HepG2 (cell line): ENCODE data around the gene SOST. TPM values are rescaled to one million over a fixed set of nuclear protein-coding genes. Genes with fewer than 3 reads are reported as not detected.

ENCODE experiments used
- ARHGAP35 ChIP-seq: sonication (generic); formaldehyde crosslinking; IDR thresholded peaks from 2 replicates; pipeline ENCODE4 v1.9.0; 2022; ENCODE audit warnings: mild to moderate bottlenecking, inconsistent platforms, moderate library complexity, missing genetic modification reagents, borderline replicate concordance
- ARNT ChIP-seq: fragments of 450-650 bp; IDR thresholded peaks from 2 replicates; pipeline ENCODE4 v1.6.1; 2017
- ATF7-NPFF ChIP-seq: sonication (generic); formaldehyde crosslinking; IDR thresholded peaks from 2 replicates; pipeline ENCODE4 v1.8.1; 2023; ENCODE audit warnings: mild to moderate bottlenecking, low read depth, missing genetic modification reagents, moderate library complexity
- KLF15 ChIP-seq: sonication (generic); formaldehyde crosslinking; IDR thresholded peaks from 2 replicates; pipeline ENCODE4 v1.8.1; 2023; ENCODE audit warnings: borderline replicate concordance, mild to moderate bottlenecking, inconsistent platforms, missing genetic modification reagents, mixed read lengths
- LCORL ChIP-seq, 2 experiments: fragments of 450-650 bp in 1 of 2; sonication (generic) in 1 of 2; formaldehyde crosslinking in 1 of 2; IDR thresholded peaks; 2 replicates each; pipeline versions ENCODE4 v1.5.0 to v1.6.1; 2017 to 2020; ENCODE audit warnings: antibody characterized with exemption in 1 of 2, missing genetic modification reagents in 1 of 2
- NR2C2 ChIP-seq: sonication (generic); formaldehyde crosslinking; IDR thresholded peaks from 2 replicates; pipeline ENCODE4 v1.4.0; 2020; ENCODE audit warnings: missing genetic modification reagents, mild to moderate bottlenecking, moderate library complexity, borderline replicate concordance
- SATB2 ChIP-seq: sonication (generic); formaldehyde crosslinking; IDR thresholded peaks from 2 replicates; pipeline ENCODE4 v1.5.0; 2020; ENCODE audit warnings: missing genetic modification reagents
- SNRNP70 ChIP-seq: fragments of 200-400 bp; formaldehyde crosslinking; IDR thresholded peaks from 2 replicates; pipeline ENCODE4 v1.6.1; 2017; ENCODE audit warnings: mild to moderate bottlenecking, low read depth, low read length, moderate library complexity
- SP1 ChIP-seq, 2 experiments: fragments of 450-650 bp in 1 of 2; sonication (generic) in 1 of 2; formaldehyde crosslinking in 1 of 2; IDR thresholded peaks; 2 replicates each; pipeline versions ENCODE4 v1.4.0 to v1.6.1; 2016 to 2020; ENCODE audit warnings: missing genetic modification reagents in 1 of 2
- WIZ ChIP-seq: sonication (generic); formaldehyde crosslinking; IDR thresholded peaks from 2 replicates; pipeline ENCODE4 v1.5.1; 2020; ENCODE audit warnings: mild to moderate bottlenecking, missing genetic modification reagents
- YEATS2 ChIP-seq: sonication (generic); formaldehyde crosslinking; IDR thresholded peaks from 2 replicates; pipeline ENCODE4 v1.4.0; 2020; ENCODE audit warnings: missing genetic modification reagents, borderline replicate concordance
- ZBTB33 ChIP-seq: sonication (generic); formaldehyde crosslinking; IDR thresholded peaks from 2 replicates; pipeline ENCODE4 v1.4.0; 2020; ENCODE audit warnings: missing genetic modification reagents
- ZFX ChIP-seq: sonication (generic); formaldehyde crosslinking; IDR thresholded peaks from 2 replicates; pipeline ENCODE4 v1.4.0; 2020; ENCODE audit warnings: mild to moderate bottlenecking, low read depth, missing genetic modification reagents, moderate library complexity
- ZFYVE20 ChIP-seq: sonication (generic); formaldehyde crosslinking; IDR thresholded peaks from 2 replicates; pipeline ENCODE4 v1.8.0; 2023; ENCODE audit warnings: low read depth, mild to moderate bottlenecking, moderate library complexity, missing genetic modification reagents, borderline replicate concordance
- ZNF557 ChIP-seq: sonication (generic); formaldehyde crosslinking; IDR thresholded peaks from 2 replicates; pipeline ENCODE4 v1.4.0; 2020; ENCODE audit warnings: missing genetic modification reagents
- ZNF567 ChIP-seq: sonication (generic); formaldehyde crosslinking; IDR thresholded peaks from 2 replicates; pipeline ENCODE4 v1.8.1; 2023; ENCODE audit warnings: mild to moderate bottlenecking, missing genetic modification reagents, borderline replicate concordance
- polyA plus RNA-seq, 8 experiments: library from polyadenylated mRNA; depleted of rRNA in 3 of 8; stranded (reverse) in 7 of 8; unstranded in 1 of 8; fragments of >200 nt; fragmentation: Illumina TruSeq in 4 of 8; extraction: Trizol in 4 of 8; gene quantifications; 2 replicates each; pipeline versions ENCODE4 v1.2.1 to v1.2.3, GENCODE V29; 2011 to 2016; ENCODE audit warnings: low read depth in 4 of 8, missing spikeins in 1 of 8, mixed read lengths in 1 of 8; ENCODE audit not compliant: insufficient read depth in 1 of 8
- total RNA-seq, 5 experiments: library from RNA; depleted of rRNA; stranded (reverse); fragments of >200 nt; fragmentation: Illumina TruSeq; extraction: Trizol; gene quantifications; 2 replicates each; pipeline ENCODE4 v1.2.3, GENCODE V29; 2016; ENCODE audit warnings: low read depth in 1 of 5

The SOST gene
- total and polyA plus RNA-seq, 2 of the 13 experiments (the other 11 are each of a cell fraction or from before 2014, with no cell fraction given): not detected

- no peak for TF ChIP-seq SATB2 (CRISPR knock-in tag)
- TF ChIP-seq KLF15 (CRISPR knock-in tag): no peak
- no peak for TF ChIP-seq ARHGAP35 (CRISPR knock-in tag)
- TF ChIP-seq LCORL (IDR thresholded peaks at IDR 0.05): peak; percentile 82; the same call in 1 of the 2 replicates
- TF ChIP-seq LCORL (CRISPR knock-in tag; IDR thresholded peaks at IDR 0.05): peak; percentile 66; the same call in 1 of the 2 replicates
- no peak for TF ChIP-seq ZFYVE20 (CRISPR knock-in tag)
- TF ChIP-seq ZNF567 (CRISPR knock-in tag): no peak
- TF ChIP-seq ATF7-NPFF: no peak
- TF ChIP-seq ZNF557 (CRISPR knock-in tag): no peak
- TF ChIP-seq ZFX (CRISPR knock-in tag): no peak; the same call in 1 of the 2 replicates
- no peak for TF ChIP-seq SP1 (IDR thresholded peaks at IDR 0.05)
- no peak for TF ChIP-seq SP1 (CRISPR knock-in tag; IDR thresholded peaks at IDR 0.05)
- no peak for TF ChIP-seq WIZ (CRISPR knock-in tag)
- TF ChIP-seq YEATS2 (CRISPR knock-in tag): no peak; the same call in 1 of the 2 replicates
- TF ChIP-seq NR2C2 (CRISPR knock-in tag): peak; percentile 81
- TF ChIP-seq ZBTB33: peak; percentile 65; the same call in 1 of the 2 replicates
- TF ChIP-seq ARNT: no peak
- TF ChIP-seq SNRNP70: no peak
Observed at GRCh38 chr17:43801844-43802243, 43.3 kb upstream of the SOST start (continued).
